H7 (cell line): ENCODE results near the gene FBXL16. TPM values are rescaled to one million over a fixed set of nuclear protein-coding genes. Genes with fewer than 3 reads are reported as not detected.

Experiments
- DNase-seq: peaks from one replicate; pipeline ENCODE4 v3.0.0; 2012
- H3K27me3 ChIP-seq: 2 replicates; pipeline ENCODE4 v1.6.0; 2011; ENCODE audit warnings: mild to moderate bottlenecking, low read length; ENCODE audit not compliant: control insufficient read depth, insufficient read depth
- H3K36me3 ChIP-seq: replicated peaks from 2 replicates; pipeline ENCODE4 v1.5.1; 2011; ENCODE audit warnings: low read length; ENCODE audit not compliant: control insufficient read depth, insufficient read depth
- H3K4me3 ChIP-seq: 2 replicates; pipeline ENCODE4 v1.5.1; 2011; ENCODE audit warnings: low read depth, mild to moderate bottlenecking, control low read depth, low read length, moderate library complexity; ENCODE audit not compliant: insufficient read depth
- total RNA-seq: library from RNA; depleted of rRNA; stranded (reverse); fragments of >200 nt; shearing (Covaris generic); gene quantifications from 2 replicates; pipeline ENCODE4 v1.2.3, GENCODE V29; 2014

FBXL16 gene
- total RNA-seq, 1 experiment from 2014 or later, result 2.8 TPM

DNA sequence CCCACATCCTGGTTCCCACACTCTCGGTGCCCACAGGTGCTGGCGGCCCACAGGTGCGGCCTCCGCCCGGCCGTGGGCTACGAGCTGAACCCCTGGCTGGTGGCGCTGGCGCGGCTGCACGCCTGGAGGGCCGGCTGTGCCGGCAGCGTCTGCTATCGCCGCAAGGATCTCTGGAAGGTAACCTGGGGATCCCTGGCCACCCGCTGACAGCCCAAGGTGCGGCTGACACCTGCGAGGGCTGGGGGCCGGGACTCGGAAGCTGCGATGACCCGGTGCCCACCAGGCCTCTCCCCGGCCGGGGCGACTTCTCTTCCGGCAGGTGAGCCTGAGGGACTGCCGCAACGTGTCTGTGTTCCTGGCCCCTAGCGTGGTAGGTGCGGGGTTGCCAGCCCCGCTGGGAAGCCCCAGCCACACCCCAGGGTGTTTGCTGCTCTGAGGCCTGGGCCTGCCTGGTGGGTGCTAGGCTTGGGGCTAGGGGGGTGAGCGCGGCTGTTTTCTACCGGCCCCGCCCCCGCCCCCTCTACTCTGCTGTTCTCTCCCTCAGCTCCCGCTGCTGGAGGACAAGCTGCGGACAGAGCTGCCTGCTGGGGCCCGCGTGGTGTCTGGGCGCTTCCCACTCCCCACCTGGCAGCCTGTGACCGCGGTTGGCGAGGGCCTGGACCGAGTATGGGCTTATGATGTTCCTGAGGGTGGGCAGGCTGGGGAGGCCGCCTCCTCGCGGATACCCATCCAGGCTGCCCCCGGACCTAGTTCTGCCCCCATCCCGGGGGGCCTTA is 16.4 kb upstream of the FBXL16 start:
- H3K36me3 ChIP-seq, result no peaks in the 10 kb centered on the region
- DNase-seq, result no peak
- peaks cover 14% of the 10 kb centered on the region; the same call in 1 of the 2 replicates for H3K27me3 ChIP-seq
- H3K4me3 ChIP-seq, result peak overlapping the region; percentile 14

GRCh38 chr16:720990-721764 is 15.6 kb upstream of the FBXL16 start, which contains the start of gene ANTKMT:
TSS of gene ANTKMT (plus strand) at chr16:721146. CDS start at chr16:721275, 129 bp downstream.
- H3K36me3 ChIP-seq, result no peaks in the 10 kb centered on the region
- H3K27me3 ChIP-seq, result peaks cover 14% of the 10 kb centered on the region; the same call in 1 of the 2 replicates
- H3K4me3 ChIP-seq, result peak within 1 kb of the TSS; percentile 80
- peak; percentile 99 for DNase-seq

DNA sequence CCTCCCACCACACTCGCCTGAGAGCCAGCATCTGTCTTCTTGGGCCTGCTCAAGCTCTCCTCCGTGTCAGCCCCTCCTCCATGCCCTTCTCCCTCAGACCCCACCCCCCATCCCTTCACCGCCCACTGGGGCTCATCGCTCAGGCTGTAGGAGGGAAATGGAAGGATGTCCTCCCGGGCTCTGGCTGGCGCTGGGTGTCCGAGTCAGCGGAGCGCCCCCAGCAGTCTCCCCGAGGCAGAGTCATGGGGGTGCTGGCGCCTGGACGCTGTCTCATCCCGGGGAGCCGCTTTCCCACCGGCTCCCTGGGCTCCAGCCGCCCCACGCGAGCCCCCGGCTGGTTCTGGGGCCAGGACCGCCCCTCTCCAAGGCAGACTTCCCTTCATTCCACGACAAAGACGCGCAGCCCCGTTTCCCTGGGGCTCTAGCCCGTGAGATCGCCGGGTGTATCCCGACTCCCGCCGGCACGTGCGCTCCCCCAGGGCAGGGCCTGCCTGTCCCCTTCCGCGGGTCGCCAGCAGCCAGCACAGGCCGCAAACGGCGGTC is 14.9 kb upstream of the FBXL16 start:
- Histone ChIP-seq H3K36me3 (no peaks in the 10 kb centered on the region), H3K4me3 (peak overlapping the region; percentile 80), H3K27me3 (peaks cover 15% of the 10 kb centered on the region)
- peak; percentile 93 for DNase-seq

- no peak for DNase-seq
- peaks cover 19% of the 10 kb centered on the region for H3K27me3 ChIP-seq
- no peaks in the 10 kb centered on the region for H3K36me3 ChIP-seq
- peak overlapping the region; percentile 80 for H3K4me3 ChIP-seq
Measured at GRCh38 chr16:719815-720446, 14.3 kb upstream of the FBXL16 start.

- H3K4me3 ChIP-seq, result no peak overlapping the region
- DNase-seq, result no peak
- H3K27me3 ChIP-seq, result peaks cover 27% of the 10 kb centered on the region
- no peaks in the 10 kb centered on the region for H3K36me3 ChIP-seq
Measured at GRCh38 chr16:718922-719321, 13.3 kb upstream of the FBXL16 start.

DNA sequence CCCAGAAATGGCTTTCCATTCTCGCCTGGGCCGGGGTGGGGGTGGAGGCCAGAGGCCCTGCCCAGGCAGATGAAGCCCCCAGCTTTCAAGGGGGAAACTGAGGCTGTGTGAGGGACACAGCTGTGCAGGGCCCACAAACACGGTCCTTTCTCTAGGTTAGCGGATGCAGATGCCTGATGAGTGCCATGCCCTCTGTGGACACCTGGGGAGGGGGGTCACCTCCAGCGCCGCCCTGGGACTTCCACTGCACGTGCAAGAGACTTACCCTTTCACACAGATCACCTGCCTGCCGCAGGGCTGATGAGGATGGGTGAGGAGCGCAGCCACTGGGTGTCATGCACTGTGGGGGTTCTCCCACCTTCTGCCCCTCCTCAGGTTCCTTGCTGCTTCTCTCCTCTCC is 12.8 kb upstream of the FBXL16 start:
- Histone ChIP-seq H3K27me3 (peaks cover 29% of the 10 kb centered on the region), H3K36me3 (no peaks in the 10 kb centered on the region), H3K4me3 (no peak overlapping the region)
- no peak for DNase-seq

GRCh38 chr16:717450-718245 is 12.0 kb upstream of the FBXL16 start:
- no peak overlapping the region for H3K4me3 ChIP-seq
- no peaks in the 10 kb centered on the region for H3K36me3 ChIP-seq
- peaks cover 29% of the 10 kb centered on the region for H3K27me3 ChIP-seq
- DNase-seq, result no peak

- no peak for DNase-seq
- Histone ChIP-seq H3K4me3 (no peak overlapping the region), H3K36me3 (no peaks in the 10 kb centered on the region), H3K27me3 (peaks cover 29% of the 10 kb centered on the region)
Measured at GRCh38 chr16:716768-717325, 11.2 kb upstream of the FBXL16 start.

- Histone ChIP-seq H3K36me3 (no peaks in the 10 kb centered on the region), H3K4me3 (peak overlapping the region; percentile 32; the same call in 1 of the 2 replicates), H3K27me3 (peaks cover 29% of the 10 kb centered on the region)
- peak; percentile 90 for DNase-seq
Measured at GRCh38 chr16:716200-716568, 10.6 kb upstream of the FBXL16 start.

DNA sequence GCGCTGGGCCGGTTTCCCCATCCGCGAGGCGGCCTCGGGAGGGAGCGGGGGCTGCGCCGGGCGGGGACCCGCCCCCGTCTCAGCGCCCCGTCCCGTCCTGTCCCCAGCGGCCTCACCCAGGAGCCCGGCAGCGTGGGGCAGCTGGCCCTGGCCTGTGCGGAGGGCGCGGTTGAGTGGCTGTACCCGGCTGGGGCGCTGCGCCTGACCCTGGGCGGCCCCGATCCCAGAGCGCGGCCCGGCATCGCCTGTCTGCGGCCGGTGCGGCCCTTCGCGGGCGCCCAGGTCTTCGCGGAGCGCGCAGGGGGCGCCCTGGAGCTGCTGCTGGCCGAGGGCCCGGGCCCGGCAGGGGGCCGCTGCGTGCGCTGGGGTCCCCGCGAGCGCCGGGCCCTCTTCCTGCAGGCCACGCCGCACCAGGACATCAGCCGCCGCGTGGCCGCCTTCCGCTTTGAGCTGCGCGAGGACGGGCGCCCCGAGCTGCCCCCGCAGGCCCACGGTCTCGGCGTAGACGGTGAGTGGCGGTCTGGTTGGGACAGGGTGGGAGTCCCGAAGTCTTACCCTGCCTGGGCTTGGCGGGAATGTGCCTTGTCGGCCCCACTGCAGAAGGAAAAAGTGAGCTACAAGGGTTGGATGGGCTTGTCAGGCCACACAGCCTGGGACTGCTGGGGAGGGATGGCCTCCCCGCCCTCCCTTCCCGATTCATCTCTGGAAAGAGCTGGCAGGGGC is 10.0 kb upstream of the FBXL16 start:
- DNase-seq, result peak; percentile 92
- H3K36me3 ChIP-seq, result no peaks in the 10 kb centered on the region
- peak overlapping the region; percentile 59 for H3K4me3 ChIP-seq
- H3K27me3 ChIP-seq, result peaks cover 31% of the 10 kb centered on the region

DNA sequence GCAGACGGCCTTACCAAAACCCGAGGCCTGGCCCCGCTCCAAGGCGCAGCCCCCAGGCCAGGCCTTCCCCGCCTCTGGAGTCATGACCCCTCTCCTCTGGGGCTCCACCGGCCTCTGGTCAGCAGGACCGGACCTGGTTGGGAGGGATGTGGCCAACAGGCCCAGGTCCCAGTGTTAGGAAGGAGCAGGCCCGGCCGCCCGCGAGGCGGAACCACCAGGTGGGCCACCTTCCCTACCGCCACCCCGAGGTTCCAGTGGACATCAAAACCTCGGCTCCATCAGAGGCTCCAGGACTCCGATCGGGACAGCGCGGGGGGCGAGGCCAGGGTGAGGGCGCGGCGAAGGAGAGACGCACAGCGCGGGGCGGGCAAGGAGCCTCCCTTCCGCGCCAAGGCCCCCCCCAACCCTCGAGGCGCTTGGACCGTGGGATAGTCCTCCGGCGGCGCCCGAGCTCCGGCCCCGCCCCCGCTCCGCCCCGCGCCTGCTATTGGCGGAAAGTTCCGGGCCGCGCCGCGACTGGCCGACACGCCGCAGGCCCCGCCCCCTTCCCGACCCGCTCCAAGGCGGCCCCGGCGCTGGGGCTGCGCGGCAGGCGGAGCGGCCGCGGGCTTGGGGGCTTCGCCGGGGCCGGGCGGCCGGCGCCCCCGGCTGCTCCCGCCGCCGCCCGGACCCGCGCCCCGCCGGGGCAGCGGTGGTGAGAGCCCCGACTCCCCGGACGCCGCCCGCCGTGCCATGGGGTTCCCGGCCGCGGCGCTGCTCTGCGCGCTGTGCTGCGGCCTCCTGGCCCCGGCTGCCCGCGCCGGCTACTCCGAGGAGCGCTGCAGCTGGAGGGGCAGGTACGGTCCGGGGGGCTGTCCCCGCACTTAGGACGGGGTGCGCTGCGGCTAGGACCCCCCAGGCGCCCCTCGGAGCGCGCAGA is 9.2 kb upstream of the FBXL16 start, which contains the start of gene METRN:
METRN (plus strand) TSS at position 561 of the 919 bp plus-strand sequence; CDS start at position 733, 172 bp downstream.
- peaks cover 35% of the 10 kb centered on the region for H3K27me3 ChIP-seq
- DNase-seq, result peak; percentile 99
- H3K4me3 ChIP-seq, result peak within 1 kb of the TSS; percentile 59
- H3K36me3 ChIP-seq, result no peaks in the 10 kb centered on the region

DNA sequence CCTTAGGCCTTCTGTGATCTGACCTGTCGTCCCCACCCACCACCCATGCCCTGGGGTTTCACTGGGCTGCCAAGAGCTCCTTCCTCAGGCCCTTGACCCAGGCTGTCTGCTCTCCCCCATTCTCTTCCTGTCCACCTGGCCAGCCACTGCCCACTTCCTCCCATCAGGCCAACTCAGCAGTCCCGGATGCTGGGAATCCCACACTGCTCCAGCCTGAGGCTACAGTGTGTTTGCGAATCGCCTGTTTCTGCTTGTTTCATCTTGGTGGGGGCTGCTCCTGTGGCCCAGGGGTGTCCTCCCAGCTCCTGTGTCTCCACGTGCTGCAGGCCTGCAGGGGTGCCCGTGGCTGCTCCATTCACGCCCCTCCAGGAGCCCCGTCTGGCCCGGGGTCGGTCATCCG is 8.5 kb upstream of the FBXL16 start:
- Histone ChIP-seq H3K4me3 (no peak overlapping the region), H3K36me3 (no peaks in the 10 kb centered on the region), H3K27me3 (peaks cover 39% of the 10 kb centered on the region)
- DNase-seq, result no peak
